Suprapubic skin (tissue), 4 donors: ENCODE measurements around the gene MET. TPM values are rescaled to one million over a fixed set of nuclear protein-coding genes. Genes with fewer than 3 reads are reported as not detected.

Experiments used
- DNase-seq, 2 donors: peaks; one replicate each; pipeline ENCODE4 v3.0.0-alpha.2; 2019; ENCODE audit warnings: low spot score in 2 of 2
- H3K27ac ChIP-seq: fragments of 200-600 bp; sonication (generic); one replicate; pipeline ENCODE4 v1.5.1; 2019
- H3K27me3 ChIP-seq: fragments of 200-600 bp; sonication (generic); one replicate; pipeline ENCODE4 v1.5.1; 2019
- H3K36me3 ChIP-seq: fragments of 200-600 bp; sonication (generic); one replicate; pipeline ENCODE4 v1.5.1; 2019
- H3K4me1 ChIP-seq: fragments of 200-600 bp; sonication (generic); one replicate; pipeline ENCODE4 v1.5.1; 2019
- H3K4me3 ChIP-seq: fragments of 200-600 bp; sonication (generic); one replicate; pipeline ENCODE4 v1.5.1; 2019; ENCODE audit warnings: mild to moderate bottlenecking
- H3K9me3 ChIP-seq: fragments of 200-600 bp; sonication (generic); one replicate; pipeline ENCODE4 v1.5.1; 2019
- EP300 ChIP-seq: sonication (generic); formaldehyde crosslinking; IDR thresholded peaks from one replicate; pipeline ENCODE4 v1.6.1; 2017; ENCODE audit warnings: antibody characterized with exemption
- POLR2A ChIP-seq, 2 donors: fragments of 450-650 bp; IDR thresholded peaks; one replicate each; pipeline ENCODE4 v1.6.1; 2017; ENCODE audit warnings: antibody characterized with exemption in 2 of 2, mild to moderate bottlenecking in 2 of 2, moderate library complexity in 2 of 2
- POLR2AphosphoS5 ChIP-seq, 3 donors: sonication (generic); formaldehyde crosslinking; IDR thresholded peaks; one replicate each; pipeline ENCODE4 v1.6.1; 2017; ENCODE audit warnings: antibody characterized with exemption in 3 of 3
- WGBS: methylation state at CpG from one replicate; pipeline ENCODE4 v1.1.5; 2018; 5-methylcytosine and 5-hydroxymethylcytosine counted together
- total RNA-seq, 4 donors: library from RNA; depleted of rRNA; stranded (reverse); fragments of >200 nt; gene quantifications; one replicate each; pipeline ENCODE4 v1.1.0, GENCODE V29; 2016
- TF ChIP-seq, protein P1 (sequence below), 2 donors: fragments of 200-600 bp in 1 of 2; fragments of 450-650 bp in 1 of 2; sonication (generic) in 1 of 2; IDR thresholded peaks; one replicate each; pipeline ENCODE4 v1.5.1; 2016 to 2019; ENCODE audit warnings: antibody characterized with exemption in 2 of 2, mild to moderate bottlenecking in 1 of 2, moderate library complexity in 1 of 2

The MET gene
- total RNA-seq, 4 donors from 2014 or later, result 22.8 to 41.2 (median 32.0) TPM

DNA sequence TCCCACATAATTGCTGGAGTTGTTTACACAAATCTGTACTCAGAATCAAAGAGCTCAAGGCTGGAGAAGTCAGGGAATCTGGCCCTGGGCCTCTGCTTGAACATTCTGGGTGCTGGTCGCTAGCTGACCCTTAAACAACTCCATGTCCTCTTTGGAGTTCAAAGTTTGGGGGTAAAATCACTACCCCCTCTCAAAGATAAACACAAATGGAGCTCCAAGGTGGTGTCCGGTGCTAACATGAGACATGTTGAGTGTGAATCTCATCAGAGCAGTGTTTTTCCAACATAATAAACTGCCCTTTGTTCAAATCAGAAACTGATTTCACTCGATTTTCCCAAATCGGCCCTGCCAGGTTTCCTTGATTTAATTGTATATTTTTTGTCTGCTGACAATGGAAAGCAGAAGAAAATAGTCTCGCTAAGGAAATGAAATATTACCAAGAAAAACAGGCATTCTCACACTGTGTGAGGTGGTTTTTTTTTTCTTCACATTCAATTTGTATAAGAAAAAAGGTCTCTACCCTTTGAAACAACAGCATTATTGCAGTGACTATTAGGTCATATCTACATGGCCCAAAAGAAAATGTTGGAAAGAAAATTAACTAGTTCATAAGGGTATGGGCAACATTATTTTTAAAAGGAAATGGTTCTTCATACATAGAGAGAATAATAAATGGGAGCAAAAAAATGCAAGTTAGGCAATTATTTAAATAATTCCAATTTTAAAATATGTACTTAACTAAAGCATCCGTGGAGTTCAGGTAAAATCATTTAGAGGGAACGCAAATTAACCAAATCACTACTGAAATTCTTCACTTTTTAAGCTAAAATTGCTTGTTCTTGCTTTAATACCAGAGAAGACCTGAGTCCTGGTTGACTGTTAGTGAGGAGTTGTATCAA lies 134.3 kb downstream of the MET start:
- Histone ChIP-seq H3K27ac (no peak overlapping the region), H3K27me3 (no peaks in the 10 kb centered on the region), H3K4me1 (peaks cover 27% of the 10 kb centered on the region), H3K36me3 (no peaks in the 10 kb centered on the region), H3K4me3 (no peak overlapping the region), H3K9me3 (no peaks in the 10 kb centered on the region)
- WGBS, result 88% methylated on average over 7 of the region's 7 CpGs
- TF ChIP-seq EP300, result no peak
- TF ChIP-seq, protein P1, sequence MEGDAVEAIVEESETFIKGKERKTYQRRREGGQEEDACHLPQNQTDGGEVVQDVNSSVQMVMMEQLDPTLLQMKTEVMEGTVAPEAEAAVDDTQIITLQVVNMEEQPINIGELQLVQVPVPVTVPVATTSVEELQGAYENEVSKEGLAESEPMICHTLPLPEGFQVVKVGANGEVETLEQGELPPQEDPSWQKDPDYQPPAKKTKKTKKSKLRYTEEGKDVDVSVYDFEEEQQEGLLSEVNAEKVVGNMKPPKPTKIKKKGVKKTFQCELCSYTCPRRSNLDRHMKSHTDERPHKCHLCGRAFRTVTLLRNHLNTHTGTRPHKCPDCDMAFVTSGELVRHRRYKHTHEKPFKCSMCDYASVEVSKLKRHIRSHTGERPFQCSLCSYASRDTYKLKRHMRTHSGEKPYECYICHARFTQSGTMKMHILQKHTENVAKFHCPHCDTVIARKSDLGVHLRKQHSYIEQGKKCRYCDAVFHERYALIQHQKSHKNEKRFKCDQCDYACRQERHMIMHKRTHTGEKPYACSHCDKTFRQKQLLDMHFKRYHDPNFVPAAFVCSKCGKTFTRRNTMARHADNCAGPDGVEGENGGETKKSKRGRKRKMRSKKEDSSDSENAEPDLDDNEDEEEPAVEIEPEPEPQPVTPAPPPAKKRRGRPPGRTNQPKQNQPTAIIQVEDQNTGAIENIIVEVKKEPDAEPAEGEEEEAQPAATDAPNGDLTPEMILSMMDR (IDR thresholded peaks at IDR 0.05), result no peak
- TF ChIP-seq POLR2AphosphoS5 (IDR thresholded peaks at IDR 0.05), result no peak
- TF ChIP-seq POLR2A (IDR thresholded peaks at IDR 0.05), result no peak
- no peak for DNase-seq

DNA sequence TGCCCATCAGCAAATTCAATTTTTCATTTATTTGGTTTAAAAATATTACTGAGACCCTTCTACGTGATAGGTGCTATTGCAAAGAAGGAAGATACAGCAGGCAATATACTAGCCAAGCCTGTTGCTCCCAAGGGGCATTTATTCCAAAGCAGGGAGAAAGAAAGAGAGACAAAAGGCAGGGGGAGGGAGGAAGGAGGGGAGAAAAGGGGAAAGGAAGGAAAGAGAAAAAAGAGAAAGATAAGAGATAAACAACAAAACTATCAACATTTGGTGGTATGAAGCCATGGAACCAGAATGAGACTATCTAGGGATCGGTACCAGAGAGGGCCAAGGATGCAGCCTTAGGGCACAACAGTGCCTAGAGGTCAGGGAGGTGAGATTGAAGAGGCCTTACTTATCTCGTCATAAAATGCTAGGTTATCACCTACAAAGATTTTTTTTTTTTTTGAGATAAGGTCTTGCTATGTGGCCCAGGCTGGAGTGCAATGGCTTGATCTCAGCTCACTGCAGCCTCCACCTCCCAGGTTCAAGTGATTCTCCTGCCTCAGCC lies 135.1 kb downstream of the MET start:
- WGBS, result 86% methylated on average over 3 of the region's 3 CpGs
- no peaks in the 10 kb centered on the region for H3K9me3 ChIP-seq
- no peak for DNase-seq
- H3K36me3 ChIP-seq, result no peaks in the 10 kb centered on the region
- no peak overlapping the region for H3K4me3 ChIP-seq
- H3K27me3 ChIP-seq, result no peaks in the 10 kb centered on the region
- H3K4me1 ChIP-seq, result peaks cover 23% of the 10 kb centered on the region
- H3K27ac ChIP-seq, result no peak overlapping the region
- TF ChIP-seq, protein P1 (IDR thresholded peaks at IDR 0.05), result no peak
- TF ChIP-seq POLR2A (IDR thresholded peaks at IDR 0.05) (no peak), POLR2AphosphoS5 (IDR thresholded peaks at IDR 0.05) (no peak), EP300 (no peak)

DNA sequence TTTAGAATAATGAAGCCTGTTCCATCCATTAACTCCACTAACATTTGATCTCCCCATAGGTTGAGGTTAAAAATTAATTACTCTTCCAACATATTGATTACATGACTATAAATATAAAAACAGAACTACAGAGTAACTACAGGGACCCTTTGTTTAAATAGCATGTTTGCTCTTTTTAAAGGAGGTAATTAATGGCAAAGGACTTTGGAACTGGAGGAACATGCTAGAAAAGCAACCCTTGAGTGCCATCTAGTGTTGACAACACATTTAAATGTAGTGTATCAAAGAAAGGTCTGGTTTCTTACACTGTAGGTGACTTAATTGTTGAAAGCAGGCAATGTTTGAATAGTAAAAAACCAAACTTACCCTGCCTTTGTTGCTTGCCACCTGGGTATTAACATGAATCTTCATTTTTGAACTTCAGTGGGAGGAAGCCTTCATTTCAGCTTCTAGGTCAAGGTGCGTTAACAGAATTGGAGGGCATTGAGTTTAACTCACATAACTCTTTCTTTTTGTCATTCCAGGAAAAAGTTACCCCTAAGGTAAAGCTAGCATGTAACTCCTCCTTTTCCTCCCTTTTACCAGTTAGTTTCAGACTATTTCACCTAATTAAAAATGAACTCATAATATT lies 137.8 kb downstream of the MET start:
- Histone ChIP-seq H3K27me3 (no peaks in the 10 kb centered on the region), H3K4me3 (no peak overlapping the region), H3K9me3 (no peaks in the 10 kb centered on the region), H3K27ac (no peak overlapping the region), H3K36me3 (no peaks in the 10 kb centered on the region), H3K4me1 (peaks cover 8% of the 10 kb centered on the region)
- 74% methylated on average over 1 of the region's 1 CpG for WGBS
- DNase-seq, result no peak
- TF ChIP-seq POLR2AphosphoS5 (IDR thresholded peaks at IDR 0.05) (no peak), POLR2A (IDR thresholded peaks at IDR 0.05) (no peak), EP300 (no peak)
- TF ChIP-seq, protein P1 (IDR thresholded peaks at IDR 0.05), result peak; percentile 32 to 41

DNA sequence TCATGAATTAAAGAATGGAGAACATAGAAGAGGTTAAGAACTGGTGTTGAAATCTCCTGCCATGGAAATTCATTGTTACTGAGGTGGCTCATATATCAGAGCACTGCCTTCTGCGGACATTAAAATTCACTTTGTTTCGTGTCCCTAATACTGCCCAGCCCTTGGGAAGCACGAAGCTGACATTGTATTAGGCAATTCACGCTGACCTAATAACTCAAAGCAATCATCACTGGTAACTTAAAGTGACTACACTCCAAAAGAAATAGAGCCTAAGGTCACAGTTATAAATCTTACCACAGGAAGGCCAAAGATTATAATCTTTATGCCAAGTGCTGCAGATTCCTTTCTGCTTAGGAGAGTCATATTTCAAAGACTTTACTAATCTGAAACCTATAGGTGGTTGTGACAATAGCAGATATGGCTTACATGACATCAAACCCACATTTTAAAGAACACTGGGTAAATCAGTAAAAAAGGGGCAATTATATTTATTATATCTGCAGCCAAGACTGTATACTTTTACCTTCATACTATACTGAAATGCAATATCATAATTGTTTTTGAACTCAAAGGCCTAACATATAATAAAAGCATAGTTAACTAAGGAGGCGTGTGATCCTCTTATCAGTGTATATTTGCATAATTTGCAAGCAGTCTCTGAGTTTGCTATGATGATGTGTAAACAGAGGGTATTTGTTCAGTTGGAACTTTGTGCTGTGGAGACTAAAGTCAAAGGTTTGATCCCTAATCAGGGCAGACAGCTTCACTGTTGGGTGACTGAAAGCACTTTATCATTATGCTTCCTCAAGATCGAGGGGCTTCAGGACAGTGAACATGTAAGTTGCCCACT lies 138.5 kb downstream of the MET start:
- no peak overlapping the region for H3K4me3 ChIP-seq
- no peaks in the 10 kb centered on the region for H3K27me3 ChIP-seq
- H3K27ac ChIP-seq, result no peak overlapping the region
- TF ChIP-seq POLR2AphosphoS5 (IDR thresholded peaks at IDR 0.05) (no peak), POLR2A (IDR thresholded peaks at IDR 0.05) (no peak), EP300 (no peak)
- TF ChIP-seq, protein P1 (IDR thresholded peaks at IDR 0.05), result no peak
- WGBS, result 51% methylated on average over 6 of the region's 6 CpGs
- peaks cover under 1% of the 10 kb centered on the region for H3K4me1 ChIP-seq
- H3K36me3 ChIP-seq, result no peaks in the 10 kb centered on the region
- no peaks in the 10 kb centered on the region for H3K9me3 ChIP-seq
- no peak for DNase-seq
